ENCODE measurements around the gene SLC39A11.

The SLC39A11 gene

DNA sequence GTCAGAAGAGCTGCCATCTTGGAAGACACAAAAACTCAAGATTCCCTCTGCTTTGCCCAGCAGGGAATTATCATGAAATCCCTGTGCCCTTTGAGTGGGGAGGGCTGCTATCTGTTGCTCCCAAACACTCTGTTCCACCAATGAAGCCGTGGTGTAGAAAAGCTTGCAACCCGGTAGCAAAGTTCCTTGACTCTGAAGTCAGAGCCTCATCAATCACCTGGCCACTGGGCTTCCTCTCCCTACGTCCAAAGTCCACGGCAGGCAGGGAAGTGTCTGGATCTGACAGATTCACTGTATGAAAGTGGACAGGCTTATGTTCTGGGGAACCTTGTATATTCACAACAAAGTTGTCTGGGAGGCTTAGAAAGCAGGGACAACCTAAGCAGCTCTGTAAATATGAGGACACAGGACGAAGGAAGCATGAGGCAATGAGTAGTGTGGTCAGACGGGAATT, 343.3 kb downstream of the SLC39A11 start:
- DNase-seq (ENCODE audit: low spot score), result peak; percentile 67

DNA sequence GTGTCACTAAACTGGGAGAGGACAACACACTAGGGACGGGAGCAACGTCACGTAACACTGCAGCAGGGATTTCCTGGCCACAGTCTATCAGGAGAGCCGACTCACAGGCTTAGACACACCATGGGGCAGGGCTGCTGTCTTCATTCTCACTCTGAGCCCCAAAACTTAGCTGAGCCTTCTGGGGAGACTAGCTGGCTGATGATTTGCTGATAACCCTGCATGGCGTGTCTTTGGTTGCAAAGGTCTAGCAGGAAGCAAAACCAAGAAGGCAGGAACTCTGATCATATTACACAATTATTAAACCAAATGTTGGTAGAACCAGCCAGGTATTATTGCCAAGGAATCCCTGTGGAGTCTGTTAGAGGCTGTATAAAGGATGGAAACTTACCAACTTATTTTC, 345.0 kb downstream of the SLC39A11 start:
- no peak for DNase-seq (ENCODE audit: low spot score)

DNA sequence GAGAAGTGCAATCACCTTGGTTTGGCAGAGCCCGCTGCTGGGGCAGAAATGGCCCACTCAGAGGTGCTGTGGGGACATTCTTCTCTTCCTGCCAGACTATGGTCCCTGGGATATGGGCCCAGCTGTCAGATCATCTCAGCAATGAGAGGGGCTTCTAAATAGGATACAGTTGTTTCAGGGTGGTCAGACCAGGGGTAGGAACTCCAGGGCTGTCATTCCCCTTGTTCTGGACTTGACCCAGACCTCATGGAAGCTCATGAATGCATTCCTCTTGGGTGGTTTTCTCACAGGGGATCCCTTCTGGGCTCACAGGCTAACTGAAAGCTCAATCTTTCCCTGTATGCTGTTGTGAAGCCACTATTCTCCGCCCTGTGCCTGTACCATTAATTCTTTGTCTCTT, 347.2 kb downstream of the SLC39A11 start:
- DNase-seq (ENCODE audit: low spot score), result no peak

DNA sequence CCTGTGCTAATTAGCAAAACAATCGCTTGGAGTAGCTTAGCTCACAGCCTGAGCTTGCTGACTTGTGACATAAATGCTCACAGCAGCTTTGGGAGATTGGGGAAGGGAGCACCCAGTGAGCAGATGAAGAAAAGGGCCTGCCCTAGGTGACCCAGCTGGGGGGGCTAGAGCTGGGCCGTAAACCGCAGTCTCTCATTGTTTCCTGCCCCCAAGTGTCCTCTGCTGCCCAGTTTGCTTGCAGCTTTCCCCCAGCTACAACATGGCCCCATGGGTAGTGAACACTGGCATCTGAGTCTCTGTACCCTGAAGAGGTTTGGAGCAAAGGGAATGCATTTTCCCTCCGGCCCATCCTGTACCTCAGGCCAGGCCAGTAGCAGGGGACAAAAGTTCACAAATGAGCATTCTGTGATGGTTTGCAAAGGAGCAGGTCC, 349.4 kb downstream of the SLC39A11 start:
- DNase-seq (ENCODE audit: low spot score), result no peak

DNA sequence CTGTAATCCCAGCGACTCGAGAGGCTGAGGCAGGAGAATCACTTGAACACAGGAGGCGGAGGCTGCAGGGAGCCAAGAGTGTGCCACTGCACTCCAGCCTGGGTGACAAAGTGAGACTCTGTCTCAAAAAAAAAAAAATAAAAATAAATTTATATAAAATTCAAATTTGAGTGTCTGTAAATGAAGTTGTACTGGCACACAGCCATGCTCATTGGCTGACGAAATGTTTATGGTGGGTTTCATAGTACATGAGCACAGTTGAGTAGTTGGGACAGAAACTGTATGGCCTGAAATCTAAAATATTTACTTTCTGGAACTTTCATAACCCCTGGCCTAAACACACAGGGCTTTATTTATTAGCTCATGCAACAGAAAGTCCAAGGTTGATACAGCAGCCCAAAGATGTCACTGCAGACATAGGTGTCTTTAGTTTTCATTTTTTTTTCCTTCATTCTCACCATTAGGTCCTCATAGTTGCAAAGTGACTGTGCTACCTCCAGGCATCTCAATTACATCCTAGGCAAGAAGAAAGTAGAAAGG, 355.3 kb downstream of the SLC39A11 start:
- no peak for DNase-seq (ENCODE audit: low spot score)

DNA sequence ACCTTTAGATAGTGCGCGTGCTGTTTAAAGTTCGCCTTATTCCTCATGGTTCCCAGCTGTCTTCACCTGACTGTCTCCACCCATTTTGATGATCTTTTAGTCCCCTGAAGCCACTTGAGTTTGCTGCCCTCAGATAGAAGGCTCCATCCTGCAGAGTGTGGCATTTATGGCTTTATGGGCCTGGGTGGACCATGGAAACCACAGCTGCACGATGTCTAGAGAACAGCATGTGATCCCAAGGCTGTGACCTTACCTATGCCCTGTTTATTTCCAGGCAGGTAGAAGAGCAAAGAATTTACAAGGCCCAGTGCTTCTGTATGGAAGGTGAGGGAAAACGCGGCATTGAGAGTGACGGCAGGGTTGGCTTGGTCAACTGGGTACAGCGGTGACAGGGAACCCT, 356.9 kb downstream of the SLC39A11 start:
- DNase-seq (ENCODE audit: low spot score), result no peak

DNA sequence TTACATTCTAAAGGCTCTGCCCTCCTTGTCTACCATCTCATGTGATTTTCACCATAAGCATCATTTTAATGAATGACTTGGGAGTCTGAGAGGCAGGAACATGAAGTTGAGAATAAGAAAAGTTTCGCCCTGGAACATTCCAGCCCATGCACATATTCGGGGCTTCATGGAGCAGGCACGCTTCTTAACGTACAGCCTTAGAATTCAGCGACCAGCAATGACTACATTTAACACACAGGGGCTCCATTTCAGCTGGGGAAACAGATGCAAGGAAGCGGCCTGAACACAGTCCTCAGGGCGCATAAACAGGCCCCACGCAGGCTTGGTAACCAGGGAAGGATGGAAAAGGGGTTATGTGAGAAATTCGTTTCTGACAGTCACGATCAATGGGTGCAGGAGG, 357.4 kb downstream of the SLC39A11 start:
- DNase-seq (ENCODE audit: low spot score), result no peak

DNA sequence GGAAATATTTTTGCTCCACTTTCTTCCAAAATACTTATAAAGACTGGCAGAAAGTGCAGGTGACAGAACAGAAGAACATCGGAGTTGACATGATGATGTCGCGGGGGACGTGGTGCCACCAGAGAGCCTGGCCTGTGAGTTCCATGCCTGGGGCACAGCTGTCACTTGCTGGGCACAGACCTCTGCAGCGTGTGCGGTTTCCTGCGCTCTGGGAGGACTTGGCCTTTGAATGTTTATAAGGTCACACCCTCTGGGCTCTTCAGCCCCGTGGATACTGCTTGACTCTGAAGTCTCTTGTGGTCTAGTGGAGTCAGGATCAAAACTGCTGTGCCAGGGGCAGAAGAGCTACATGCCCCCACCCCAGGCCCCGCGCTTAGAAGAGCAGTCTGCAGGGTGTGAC, 357.9 kb downstream of the SLC39A11 start:
- DNase-seq (ENCODE audit: low spot score), result no peak

DNA sequence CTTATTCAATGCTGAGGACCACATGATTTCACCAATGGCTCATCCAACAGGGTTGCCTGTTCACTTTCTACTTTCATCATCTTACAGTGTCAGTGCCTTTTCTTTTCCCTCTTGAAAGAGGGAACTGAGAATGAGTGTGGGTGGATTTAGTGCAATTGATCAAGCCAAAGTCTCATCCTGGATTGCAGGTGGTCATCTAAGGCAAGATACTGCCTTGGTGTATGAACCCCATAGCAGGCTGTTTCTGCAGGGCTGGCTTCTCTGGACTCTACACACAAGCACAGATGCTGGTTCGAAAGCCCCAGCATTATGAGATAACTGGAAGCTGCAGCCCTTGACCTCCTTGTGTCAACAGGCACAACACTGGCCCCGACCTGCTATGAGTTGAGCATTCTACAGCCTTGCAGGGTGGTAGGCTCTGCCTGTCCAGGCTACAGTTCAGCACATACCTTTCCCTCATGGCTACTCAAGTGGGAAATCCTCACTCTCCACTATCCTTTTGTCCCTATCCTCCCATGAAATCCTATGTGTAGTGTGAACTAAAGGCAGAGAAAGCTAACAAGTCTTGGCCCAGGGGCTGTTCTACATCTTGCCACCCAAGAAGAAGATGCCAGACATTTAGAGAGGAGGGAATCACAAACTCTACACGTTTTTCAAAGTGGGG, 358.7 kb downstream of the SLC39A11 start:
- no peak for DNase-seq (ENCODE audit: low spot score)

DNA sequence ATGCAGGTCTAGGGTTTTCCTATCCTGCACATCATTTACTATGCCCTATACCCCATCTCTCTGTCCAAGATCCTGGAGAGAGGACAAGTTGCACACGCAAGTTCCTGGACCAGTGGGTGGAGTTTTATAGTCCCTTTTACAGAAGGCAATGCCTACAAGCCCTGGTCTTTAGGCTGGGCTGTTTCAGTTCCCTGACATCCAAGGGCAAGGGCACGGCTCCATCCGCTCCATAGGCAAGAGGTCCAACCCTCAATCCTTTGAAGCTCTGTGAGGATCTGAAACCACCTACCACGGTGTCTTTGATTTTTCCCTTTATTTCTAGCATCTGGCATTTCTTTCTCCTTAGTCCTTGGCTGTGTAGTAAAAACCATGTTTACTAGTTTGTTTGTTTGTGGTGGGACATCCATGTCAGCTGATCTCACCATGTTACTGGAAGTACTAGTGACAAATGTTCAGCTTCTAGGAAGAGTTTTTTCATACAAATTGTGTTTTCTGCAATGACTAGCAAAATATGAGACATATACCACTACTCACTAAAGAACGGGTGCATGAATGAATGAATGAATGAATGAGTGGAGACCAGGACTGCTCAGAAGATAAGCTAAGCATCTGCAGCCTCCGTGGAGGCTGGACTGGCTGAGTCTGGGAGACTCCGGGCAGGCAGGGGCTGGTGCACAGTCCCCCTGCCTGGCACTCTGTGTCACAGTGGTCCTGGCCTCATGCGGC, 359.4 kb downstream of the SLC39A11 start:
- no peak for DNase-seq (ENCODE audit: low spot score)

DNA sequence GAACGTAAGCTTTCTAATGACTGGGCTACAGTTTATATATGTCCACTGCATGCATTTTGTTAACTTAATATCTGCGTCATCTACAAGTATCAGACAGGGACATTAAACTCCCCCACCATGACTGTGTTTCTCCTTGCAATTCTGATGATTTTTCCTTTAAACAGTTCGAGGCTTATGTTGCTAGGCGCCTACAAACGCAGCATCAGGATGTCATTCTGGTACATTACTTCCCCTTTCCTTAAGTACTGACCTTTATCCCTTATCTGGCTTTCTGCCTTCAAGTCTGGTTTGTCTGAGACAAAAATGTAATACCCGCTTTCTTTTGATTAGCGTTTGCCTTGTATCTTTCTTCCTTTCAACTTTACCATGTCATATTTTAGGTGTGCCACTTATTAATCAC, 362.4 kb downstream of the SLC39A11 start:
- DNase-seq (ENCODE audit: low spot score), result no peak

DNA sequence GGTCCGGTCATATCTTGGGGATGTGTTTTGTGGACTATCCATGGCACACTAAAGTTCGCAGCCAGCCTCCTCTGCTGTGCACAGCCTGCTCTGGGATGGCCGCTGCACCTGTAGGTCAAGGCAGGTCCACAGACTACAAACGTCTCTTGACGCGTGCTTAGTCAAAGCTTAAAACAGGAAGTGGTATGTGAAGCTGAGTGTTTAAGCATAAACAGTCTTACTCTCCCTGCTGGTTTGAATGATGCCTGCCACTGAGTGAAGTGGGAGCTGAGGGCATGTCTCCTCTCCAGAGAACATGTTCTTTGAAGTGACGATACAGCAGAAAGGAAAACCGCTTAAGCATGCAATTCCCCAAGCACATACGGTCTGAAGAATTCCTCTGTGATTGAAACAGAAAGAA, 365.6 kb downstream of the SLC39A11 start:
- no peak for DNase-seq (ENCODE audit: low spot score)

DNA sequence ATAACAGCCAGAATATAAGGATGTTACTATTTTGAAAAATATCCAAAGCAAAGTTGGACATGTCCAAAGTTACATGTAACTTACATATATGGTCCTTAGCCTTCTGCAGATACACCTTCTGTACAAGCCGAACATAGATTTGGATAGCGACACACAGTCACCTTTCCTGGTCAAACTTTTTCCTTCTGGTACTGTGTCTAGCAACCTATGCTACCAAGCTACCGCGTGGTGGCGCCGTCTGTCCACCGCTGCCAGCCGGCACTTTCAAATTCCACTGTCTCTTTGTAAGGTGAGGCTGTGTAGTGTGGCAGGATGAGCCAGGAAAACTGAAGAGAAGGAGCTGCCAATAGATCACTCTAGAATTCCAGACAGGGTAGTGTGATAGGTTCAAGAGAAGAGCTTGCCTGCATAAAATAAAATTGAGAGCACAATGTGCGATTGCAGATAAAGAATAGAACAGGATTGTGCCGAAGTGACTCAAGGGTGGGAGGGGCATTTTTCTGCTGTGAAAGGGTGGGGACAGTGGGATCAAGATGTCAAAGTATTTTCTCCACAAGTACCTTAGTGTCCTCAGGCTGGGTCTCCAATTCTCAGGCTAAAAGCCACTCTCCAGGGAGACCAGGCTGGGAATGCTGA, 366.9 kb downstream of the SLC39A11 start:
- peak; percentile 66 for DNase-seq (ENCODE audit: low spot score)

DNA sequence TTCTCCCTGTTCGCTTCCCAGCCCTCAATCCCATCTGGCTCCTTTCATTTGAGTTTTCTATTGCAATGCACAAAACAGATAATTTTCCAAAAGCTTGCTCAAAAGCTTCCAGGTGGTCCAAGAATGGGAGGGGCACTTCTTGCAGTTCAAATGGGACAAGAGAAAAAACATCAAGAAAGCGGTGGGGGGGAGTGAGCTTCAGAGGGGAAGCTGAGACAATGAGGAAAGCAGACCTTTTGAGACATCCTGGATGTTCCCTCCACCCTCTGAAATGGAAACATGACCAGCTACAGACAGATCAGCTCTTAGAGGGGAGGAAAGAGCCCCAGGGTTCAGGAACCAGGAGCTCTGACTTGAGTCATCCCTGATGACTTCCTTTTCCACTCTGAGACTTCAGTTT, 368.2 kb downstream of the SLC39A11 start:
- DNase-seq (ENCODE audit: low spot score), result no peak

DNA sequence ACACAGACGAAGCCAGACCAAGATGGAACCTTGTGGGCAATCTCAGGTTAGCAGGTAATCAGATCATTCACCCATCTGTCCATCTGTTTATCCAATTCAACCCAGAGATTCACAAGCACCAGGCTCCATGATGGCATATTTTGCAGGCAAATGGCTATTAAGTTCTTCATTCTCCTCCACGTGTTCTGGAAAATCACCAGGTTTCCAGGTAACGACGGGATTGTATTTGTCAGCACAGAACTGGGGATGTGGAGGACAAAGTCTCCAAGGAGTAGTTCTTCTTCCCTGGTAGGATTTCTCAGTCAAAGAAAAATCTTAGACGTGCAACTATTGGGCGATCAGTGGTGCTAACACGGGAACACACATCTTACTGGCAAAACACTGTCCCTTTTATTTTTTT, 368.8 kb downstream of the SLC39A11 start:
- DNase-seq (ENCODE audit: low spot score), result no peak

DNA sequence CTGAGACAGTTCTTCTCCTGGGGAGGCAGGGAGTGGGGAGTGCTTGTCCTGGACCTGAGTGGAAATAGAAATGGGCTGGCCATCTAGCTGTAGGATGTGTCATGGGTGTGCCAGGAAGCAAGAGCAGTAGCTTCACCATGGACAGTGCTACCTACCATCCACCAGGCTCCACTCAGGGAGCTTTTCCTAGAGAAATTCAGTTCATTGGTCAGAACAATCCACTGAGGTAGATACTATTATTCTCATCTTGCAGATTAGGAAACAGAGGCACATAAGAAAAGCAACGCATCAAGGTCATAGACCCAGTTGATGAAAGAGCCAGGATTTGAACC, 372.0 kb downstream of the SLC39A11 start:
- no peak for DNase-seq (ENCODE audit: low spot score)

DNA sequence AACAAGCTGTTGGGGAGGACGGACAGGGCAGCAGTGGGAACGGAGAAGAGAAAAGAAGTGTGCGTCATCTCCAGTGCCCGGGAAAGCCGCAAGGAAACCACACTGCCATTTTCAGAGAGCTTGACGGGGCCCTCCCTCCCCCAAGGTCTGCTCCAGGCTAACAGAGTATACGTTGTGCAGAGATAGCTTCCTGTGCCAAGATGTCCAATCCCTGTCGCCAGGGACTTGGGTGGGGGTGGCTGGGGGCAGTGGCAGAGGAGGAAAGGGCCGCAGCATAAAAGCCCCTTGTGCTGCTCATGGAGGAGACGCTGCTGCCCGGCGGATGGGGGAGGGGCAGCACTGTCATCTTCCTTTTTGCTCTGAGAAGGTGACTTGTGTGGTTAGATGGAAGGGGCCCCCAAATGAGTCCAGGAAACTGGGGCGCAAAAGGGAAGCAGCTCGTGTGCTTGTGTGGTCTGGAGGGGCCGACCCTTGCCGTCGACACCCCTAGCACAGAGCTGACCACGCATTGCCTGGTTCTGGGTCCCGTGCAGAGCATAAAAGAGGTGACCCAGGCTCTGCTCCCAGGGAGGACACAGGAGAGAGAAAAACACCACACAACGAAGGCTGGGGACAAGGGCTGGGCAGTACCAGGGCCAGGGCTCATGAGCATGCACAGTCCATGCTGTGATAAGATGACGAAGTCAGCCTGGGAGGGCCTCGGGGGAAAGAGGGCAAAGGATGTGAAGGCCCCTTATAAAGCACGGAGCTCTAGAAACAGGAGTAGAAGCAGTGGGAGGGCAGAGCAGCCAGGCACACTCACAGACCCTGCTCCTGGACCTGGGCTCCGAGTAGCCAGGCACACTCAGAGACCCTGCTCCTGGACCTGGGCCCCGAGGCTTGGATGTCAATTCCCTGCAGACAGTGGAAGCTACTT, 372.7 kb downstream of the SLC39A11 start:
- no peak for DNase-seq (ENCODE audit: low spot score)

DNA sequence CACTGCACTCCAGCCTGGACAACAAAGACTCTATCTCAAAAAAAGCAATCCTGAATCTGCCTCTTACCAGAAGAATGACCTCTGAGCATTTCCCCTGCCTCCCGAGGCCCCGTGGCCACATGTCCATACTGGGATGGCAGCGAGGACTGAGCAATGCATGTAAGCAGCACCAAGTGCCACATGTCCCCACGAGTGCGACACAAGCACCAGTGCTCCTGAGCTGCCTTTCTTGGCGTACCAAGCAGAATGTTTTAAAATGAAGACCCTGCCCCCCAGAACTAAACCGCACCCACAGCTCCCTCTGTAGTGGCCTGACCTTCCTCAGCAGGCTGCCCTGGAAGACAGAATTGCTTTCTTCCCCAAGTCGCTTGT, 373.3 kb downstream of the SLC39A11 start:
- DNase-seq (ENCODE audit: low spot score), result no peak

DNA sequence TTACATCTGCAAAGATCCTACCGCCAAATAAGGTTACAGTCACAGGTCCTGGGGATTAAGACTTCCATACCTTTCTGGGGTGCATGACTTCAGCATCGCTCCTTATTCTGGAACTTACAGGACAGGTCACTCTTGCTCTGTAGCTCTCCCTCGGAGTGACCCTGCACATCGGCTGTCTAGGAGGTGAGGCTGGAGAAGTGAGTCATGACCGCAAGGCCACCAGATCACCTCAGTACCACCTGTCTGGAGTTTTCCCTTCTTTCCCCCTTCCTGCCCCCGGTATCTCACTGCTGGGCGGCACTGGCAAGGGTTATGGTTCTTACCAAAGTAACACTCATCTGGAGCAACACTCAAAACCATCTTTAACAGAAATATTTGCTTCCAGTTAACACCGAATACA, 374.8 kb downstream of the SLC39A11 start:
- DNase-seq (ENCODE audit: low spot score), result no peak

DNA sequence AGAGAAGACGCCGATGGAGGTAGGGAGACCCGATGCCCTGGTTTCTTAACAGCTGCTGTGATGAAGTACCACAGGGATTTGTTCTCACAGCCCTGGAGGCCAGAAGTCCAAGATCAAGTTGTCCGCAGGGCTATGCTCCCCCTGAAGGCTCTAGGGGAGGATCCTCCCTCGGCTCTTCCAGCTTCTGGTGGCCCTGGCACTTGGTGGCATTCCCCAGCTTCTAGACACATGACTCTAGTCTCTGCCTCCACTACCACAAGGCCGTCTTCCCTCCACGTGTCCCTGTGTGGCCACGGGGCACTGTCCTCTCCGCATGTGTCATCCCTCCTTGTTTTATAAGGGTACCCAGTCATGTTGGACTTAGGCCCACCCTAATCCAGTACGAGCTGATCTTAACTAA, 375.2 kb downstream of the SLC39A11 start:
- DNase-seq (ENCODE audit: low spot score), result no peak

DNA sequence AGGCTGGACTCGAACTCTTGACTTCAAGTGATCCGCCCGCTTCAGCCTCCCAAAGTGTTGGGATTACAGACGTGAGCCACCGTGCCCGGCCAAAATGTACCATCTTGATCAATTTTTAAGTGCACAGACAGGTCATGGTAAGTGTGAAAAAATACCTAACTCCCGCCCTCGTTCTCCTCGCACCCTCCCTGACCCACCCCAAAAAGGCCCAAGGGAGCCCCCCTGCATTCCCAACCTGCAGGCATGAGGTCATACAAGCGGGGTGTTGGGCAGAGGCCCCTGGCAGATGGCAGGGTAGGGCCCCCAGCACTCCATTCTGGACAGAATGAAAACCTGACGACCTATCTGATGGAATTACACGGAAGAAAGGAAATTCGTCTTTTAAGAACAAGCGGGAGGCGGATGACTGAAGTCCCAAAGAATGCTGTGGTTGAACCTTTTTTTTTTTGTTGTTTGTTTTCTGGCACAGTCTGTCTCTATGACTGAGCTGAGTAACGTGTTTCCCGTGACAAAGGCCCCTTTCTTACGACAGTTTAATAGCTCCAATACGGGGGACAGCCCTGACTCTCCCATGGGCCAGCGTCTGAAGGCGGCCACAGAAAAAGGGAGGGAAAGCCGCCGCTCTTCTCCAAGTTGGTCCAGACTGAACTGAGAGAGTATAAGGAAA, 376.4 kb downstream of the SLC39A11 start:
- DNase-seq (ENCODE audit: low spot score), result peak; percentile 47
